Fibroblast of skin of left biceps (primary cell): ENCODE results near the gene MEGF9.

Experiments used
- DNase-seq, 2 experiments: peaks; one replicate each; pipeline ENCODE4 v3.0.0-alpha.2; 2013; ENCODE audit warnings: low read depth in 2 of 2

Gene MEGF9

DNA sequence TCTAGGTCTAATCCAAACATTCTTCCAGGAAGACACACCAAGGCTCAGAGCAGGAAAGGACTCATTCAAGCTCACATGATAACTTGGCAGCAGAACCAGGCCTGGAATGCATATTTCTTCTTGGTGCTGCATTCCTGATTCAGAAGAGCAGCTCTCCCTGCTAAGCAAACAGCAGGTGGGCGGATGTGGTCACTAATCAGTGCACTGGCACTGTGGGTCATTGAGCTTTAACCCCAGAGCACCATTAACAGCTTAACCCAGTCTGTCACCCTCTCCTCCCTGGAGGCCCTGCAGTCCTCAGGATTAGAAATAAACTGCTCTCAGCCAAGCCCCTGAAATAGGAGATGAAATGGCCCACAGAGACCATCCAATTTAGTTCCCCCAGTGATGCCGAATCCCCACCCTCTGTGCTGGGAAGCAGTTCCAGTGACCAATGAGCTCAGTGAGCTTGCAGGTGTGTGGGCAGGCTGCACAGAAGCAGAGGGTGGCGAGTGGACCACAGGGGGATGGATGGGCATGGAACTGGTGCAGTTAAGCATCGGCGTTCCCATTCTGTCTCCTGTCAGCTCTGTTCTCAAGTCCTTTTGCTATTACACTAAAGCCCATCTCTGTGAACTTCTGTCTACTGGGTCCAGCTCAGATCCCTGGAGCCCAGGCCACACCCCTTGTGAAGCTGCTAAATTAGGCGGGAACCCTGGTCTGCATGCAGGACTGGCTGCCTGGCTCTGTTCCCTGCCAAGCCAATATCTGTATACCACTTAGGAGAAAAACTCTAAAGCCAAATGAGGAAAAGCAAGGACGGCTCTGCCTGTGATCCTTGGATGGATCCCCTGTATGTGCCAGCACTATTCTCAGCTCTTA is 16.6 kb upstream of the MEGF9 start:
- peak in 1 of 2 experiments; percentile 12 for DNase-seq

DNA sequence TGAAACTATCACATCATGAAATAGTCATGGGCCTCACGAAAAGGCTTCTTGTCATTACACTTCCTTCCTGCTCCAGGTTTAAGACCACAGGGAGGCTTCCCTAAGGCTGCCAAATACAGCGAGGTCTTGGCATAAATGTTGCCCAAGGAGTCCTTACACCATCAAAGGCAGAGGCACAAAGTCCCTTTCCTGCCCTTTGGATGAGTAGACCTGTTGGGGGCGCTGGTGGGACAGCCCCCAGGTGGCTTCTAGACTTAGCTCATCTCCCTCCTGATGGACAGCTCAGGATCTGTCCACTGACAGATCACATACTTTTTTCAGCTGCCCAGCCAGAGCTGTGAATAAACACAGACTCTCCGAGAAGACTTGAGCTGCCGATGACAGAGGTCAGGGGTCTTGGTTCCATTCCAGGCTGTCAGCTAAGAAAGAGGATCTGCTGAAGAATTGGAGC is 15.5 kb upstream of the MEGF9 start:
- DNase-seq = no peak

DNA sequence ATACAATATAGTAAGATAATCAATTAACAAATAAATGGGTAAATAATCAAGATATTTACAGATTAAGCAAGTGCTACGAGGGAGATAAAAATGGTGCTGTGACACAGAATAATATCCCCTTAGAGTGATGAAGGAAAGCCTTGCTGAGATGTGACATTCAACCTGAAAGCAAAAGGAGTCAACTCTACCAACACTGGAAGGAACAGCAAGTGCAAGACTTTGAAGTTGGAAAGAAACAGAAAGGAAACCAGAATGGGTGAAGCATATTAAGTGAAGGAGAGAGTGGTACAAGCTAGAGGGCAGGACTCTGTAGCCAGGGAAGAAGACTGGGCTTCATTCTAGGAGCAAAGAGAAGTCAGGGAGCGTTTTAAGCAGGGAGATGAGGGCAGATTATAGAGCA is 12.2 kb upstream of the MEGF9 start:
- no peak for DNase-seq

DNA sequence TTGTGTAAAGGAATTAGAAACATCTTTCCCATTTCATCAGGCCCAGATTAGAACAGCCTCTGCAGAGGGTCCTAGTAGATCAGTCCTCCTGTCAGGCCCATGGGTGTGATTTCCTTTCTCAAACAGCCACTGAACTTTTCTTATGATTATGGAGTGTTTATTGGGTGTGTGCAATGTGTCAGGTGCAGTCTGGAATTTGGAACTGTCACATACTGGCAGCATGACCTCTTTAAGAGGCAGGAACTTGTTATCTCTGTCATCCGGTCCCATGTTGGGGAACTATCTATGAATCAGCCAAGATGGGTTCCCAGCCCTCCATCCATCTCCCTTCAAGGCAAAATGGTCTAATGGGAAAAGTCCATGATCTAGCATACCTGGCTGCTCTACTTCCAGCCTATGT is 11.6 kb upstream of the MEGF9 start:
- DNase-seq = no peak

GRCh38 chr9:120724757-120725400 is 10.6 kb upstream of the MEGF9 start:
- DNase-seq = no peak

GRCh38 chr9:120723565-120723964 is 9.3 kb upstream of the MEGF9 start:
- DNase-seq = peak in 1 of 2 experiments; percentile 12

GRCh38 chr9:120720404-120720803 is 6.1 kb upstream of the MEGF9 start:
- no peak for DNase-seq

GRCh38 chr9:120718316-120718715 is 4.0 kb upstream of the MEGF9 start:
- DNase-seq = no peak

GRCh38 chr9:120717176-120717575 is 2.9 kb upstream of the MEGF9 start:
- no peak for DNase-seq

- DNase-seq = no peak
Observed at GRCh38 chr9:120716483-120716882, 2.2 kb upstream of the MEGF9 start.

DNA sequence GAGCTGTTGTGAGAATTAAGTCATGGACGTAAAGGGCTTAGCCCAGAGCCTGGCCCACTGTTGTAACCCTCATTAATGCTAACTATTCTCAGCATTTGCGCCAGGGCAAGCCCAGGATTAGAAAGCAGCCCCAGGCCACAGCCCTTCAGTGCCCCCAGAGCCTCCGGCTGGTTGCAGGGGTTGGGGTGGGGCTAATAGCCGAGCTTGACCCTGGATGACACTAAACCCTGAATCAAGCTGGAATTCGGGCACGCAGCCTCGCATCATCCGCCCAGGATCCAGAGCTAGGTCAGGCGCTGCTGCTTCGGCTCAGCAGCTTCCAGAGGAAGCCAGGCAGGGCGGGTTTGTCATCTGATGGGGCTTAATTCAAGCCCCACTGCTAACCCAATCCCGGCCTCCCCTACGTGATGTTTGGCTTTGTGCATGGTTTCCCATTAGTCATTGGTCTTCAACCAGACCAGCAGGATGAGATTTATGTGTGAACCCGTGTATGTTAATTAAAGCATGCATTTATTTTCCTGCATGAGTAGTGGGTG is 1.2 kb upstream of the MEGF9 start:
- DNase-seq = no peak

- no peak for DNase-seq
Observed at GRCh38 chr9:120714846-120715388, 647 bp upstream of the MEGF9 start.

- DNase-seq = no peak
Observed at GRCh38 chr9:120713257-120714087, 798 bp downstream of the MEGF9 start.

- no peak for DNase-seq
Observed at GRCh38 chr9:120712539-120713031, 1.7 kb downstream of the MEGF9 start.

- no peak for DNase-seq
Observed at GRCh38 chr9:120711841-120712538, 2.3 kb downstream of the MEGF9 start.

DNA sequence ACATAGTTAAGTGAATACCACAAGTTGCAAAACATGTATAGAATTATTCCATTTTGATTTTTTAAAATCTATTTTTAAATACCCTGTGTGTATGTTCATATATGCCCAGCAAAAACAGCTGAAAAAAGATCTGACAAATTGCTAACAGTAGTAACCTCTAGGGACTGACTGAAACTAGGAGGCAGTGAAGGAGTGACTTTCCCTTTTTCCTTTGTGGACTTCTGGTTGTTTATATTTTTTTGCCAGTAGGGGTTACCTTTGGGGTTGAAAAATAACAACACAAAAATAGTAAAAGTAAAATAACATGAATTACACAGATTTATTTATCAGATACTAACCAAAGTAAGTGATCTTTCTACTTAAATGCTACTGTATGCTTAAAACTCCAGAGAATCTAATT is 2.9 kb downstream of the MEGF9 start:
- no peak for DNase-seq

- no peak for DNase-seq
Observed at GRCh38 chr9:120710110-120710981, 3.9 kb downstream of the MEGF9 start.

DNA sequence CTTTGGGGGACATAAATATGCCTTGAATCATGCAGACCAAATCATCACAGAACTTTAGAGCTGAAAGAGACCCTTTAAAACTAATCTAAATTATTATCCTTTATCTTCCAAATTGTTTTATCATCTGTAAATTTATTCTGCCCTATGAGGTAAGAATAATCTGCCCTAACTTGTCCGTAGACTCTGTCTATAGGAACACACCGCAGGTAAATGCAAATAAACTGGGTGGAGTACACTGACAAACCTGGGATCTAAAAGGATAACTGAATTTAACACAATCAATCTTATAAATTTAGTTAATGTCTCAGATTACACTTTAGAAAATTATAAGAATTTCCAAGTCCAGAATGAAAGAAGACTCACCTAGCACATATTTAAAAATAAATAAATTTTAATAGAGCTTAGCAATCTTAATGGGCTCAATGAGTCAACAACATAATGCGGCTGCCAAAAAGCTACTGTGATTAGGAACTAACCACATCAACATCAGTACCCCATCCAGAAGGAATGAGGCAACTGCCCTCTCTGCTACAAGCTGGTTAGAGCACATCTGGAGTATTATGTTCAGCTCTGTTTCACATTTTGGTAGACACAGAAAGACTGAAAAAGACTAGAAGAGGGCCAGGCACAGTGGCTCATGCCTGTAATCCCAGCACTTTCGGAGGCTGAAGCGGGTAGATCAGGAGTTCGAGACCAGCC is 5.6 kb downstream of the MEGF9 start:
- no peak for DNase-seq

DNA sequence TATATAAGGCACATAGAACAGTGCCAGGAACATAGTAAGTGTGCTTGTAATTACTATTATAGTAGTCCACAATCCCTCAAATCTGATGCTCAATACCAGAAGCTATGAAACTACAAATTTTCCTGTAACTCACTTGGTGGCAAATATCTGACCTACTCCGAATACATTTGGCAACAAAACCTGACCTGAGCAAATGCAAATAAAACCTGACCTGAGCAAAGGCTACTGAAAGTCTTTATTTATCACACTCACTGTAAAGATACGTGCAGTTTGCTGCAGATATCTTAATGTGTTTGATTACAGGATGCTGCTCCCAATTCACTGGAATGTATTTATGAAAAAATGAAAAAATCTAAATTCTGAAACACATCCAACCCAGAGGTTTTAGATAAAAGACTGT is 7.1 kb downstream of the MEGF9 start:
- DNase-seq = no peak
